Loucy (cell line): ENCODE results near the gene ITGB5.

ENCODE experiments used
- H2AFZ ChIP-seq: fragments of 200-600 bp; sonication (generic); 2 replicates; pipeline ENCODE4 v1.6.0; 2016; ENCODE audit warnings: antibody characterized with exemption, mild to moderate bottlenecking, low read length, moderate library complexity
- H3F3A ChIP-seq: fragments of 200-600 bp; 2 replicates; pipeline ENCODE4 v1.6.0; 2016; ENCODE audit warnings: antibody characterized with exemption, low read depth, mild to moderate bottlenecking
- H3K27me3 ChIP-seq: fragments of 200-600 bp; sonication (generic); 2 replicates; pipeline ENCODE4 v1.6.1; 2014; ENCODE audit warnings: low read length, mild to moderate bottlenecking; ENCODE audit not compliant: insufficient read depth, poor library complexity, severe bottlenecking
- H3K36me3 ChIP-seq: fragments of 200-600 bp; sonication (generic); 2 replicates; pipeline ENCODE4 v1.6.1; 2016; ENCODE audit warnings: low read length; ENCODE audit not compliant: insufficient read depth
- H3K4me1 ChIP-seq: fragments of 200-600 bp; sonication (generic); 2 replicates; pipeline ENCODE4 v1.5.1; 2014; ENCODE audit warnings: low read length, mild to moderate bottlenecking; ENCODE audit not compliant: insufficient read depth, poor library complexity, severe bottlenecking
- H3K4me2 ChIP-seq: fragments of 200-600 bp; sonication (generic); 2 replicates; pipeline ENCODE4 v1.6.0; 2014; ENCODE audit warnings: antibody characterized with exemption, low read length, low read depth, mild to moderate bottlenecking; ENCODE audit not compliant: poor library complexity, severe bottlenecking
- H3K4me3 ChIP-seq: fragments of 200-600 bp; sonication (generic); 2 replicates; pipeline ENCODE4 v1.5.1; 2014; ENCODE audit warnings: low read length, mild to moderate bottlenecking, mixed read lengths; ENCODE audit not compliant: poor library complexity, severe bottlenecking
- H3K79me2 ChIP-seq: fragments of 200-600 bp; sonication (generic); 2 replicates; pipeline ENCODE4 v1.6.1; 2014; ENCODE audit warnings: low read length; ENCODE audit not compliant: insufficient read depth
- H3K9ac ChIP-seq: fragments of 200-600 bp; sonication (generic); 2 replicates; pipeline ENCODE4 v1.6.0; 2014; ENCODE audit warnings: mild to moderate bottlenecking, low read depth, low read length, moderate library complexity; ENCODE audit not compliant: poor library complexity, severe bottlenecking
- H3K9me2 ChIP-seq: fragments of 200-600 bp; sonication (generic); replicated peaks from 2 replicates; pipeline ENCODE4 v1.6.1; 2016; ENCODE audit warnings: low read depth, low read length, mixed read lengths
- H3K9me3 ChIP-seq: fragments of 200-600 bp; sonication (generic); 2 replicates; pipeline ENCODE4 v1.6.1; 2014; ENCODE audit warnings: mild to moderate bottlenecking, antibody characterized with exemption, low read length, low read depth; ENCODE audit not compliant: insufficient read depth
- H4K20me1 ChIP-seq: fragments of 200-600 bp; sonication (generic); 2 replicates; pipeline ENCODE4 v1.6.0; 2014; ENCODE audit warnings: antibody characterized with exemption, low read length, mild to moderate bottlenecking; ENCODE audit not compliant: insufficient read depth, poor library complexity, severe bottlenecking
- EZH2phosphoT487 ChIP-seq: fragments of 200-600 bp; IDR thresholded peaks from 2 replicates; pipeline ENCODE4 v1.6.1; 2018; ENCODE audit warnings: antibody characterized with exemption, mild to moderate bottlenecking, moderate library complexity, borderline replicate concordance
- TF ChIP-seq, protein P1 (sequence below): fragments of 200-600 bp; sonication (generic); conservative IDR thresholded peaks from 2 replicates; pipeline ENCODE4 v1.5.1; 2014; ENCODE audit warnings: mild to moderate bottlenecking, antibody characterized with exemption, low read length

ITGB5 gene

DNA sequence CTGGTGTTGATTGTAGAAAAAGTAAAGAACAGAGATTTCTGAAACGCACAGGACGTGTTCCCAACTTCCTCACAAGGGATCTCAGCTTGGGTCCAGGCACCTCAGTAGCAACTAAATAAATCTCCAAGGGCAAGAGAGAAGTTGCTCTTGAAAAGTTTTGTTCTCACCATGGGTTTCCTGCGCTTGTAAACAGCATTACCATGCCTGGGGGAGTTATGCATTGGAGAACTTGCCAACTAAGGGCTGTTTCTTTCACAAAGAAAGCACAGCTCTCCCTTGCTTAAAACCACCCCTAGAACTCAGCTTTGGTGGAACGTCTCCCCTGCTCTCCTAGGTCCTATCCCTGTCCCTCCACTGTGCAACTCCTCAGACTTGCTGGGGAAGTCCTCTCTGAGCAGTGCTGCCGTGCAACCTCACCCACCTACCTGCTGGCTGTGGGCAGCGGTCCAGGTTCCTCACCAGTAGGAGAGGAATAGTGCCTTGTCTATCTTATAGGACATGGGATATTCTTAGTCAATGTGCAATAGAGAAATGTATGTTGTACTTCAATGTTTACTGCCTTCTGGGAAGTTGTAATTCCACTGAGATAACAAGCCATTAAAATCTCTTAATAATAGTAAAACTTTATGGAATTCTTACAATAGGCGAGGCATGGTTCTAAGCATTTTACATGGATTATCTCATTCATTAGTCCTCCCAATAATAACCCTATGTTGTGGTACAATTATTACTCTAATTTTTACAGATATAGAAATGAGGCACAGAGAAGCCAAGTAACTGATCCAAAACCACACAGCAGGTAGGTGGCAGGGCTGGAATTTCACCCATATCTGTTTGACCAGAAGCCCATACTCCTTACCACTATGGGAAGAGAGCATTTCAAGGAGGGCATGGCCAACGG is 105.4 kb downstream of the ITGB5 start:
- H3K9ac ChIP-seq, result no peak overlapping the region
- no peaks in the 10 kb centered on the region for H3K27me3 ChIP-seq
- no peak overlapping the region for H3K4me3 ChIP-seq
- no peaks in the 10 kb centered on the region for H3K9me3 ChIP-seq
- no peaks in the 10 kb centered on the region for H3K79me2 ChIP-seq
- no peak overlapping the region for H2AFZ ChIP-seq
- no peaks in the 10 kb centered on the region for H3K9me2 ChIP-seq
- H3F3A ChIP-seq, result no peaks in the 10 kb centered on the region
- no peak for TF ChIP-seq EZH2phosphoT487
- TF ChIP-seq, protein P1, sequence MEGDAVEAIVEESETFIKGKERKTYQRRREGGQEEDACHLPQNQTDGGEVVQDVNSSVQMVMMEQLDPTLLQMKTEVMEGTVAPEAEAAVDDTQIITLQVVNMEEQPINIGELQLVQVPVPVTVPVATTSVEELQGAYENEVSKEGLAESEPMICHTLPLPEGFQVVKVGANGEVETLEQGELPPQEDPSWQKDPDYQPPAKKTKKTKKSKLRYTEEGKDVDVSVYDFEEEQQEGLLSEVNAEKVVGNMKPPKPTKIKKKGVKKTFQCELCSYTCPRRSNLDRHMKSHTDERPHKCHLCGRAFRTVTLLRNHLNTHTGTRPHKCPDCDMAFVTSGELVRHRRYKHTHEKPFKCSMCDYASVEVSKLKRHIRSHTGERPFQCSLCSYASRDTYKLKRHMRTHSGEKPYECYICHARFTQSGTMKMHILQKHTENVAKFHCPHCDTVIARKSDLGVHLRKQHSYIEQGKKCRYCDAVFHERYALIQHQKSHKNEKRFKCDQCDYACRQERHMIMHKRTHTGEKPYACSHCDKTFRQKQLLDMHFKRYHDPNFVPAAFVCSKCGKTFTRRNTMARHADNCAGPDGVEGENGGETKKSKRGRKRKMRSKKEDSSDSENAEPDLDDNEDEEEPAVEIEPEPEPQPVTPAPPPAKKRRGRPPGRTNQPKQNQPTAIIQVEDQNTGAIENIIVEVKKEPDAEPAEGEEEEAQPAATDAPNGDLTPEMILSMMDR, result no peak
- no peaks in the 10 kb centered on the region for H3K36me3 ChIP-seq
- no peaks in the 10 kb centered on the region for H3K4me1 ChIP-seq
- no peaks in the 10 kb centered on the region for H4K20me1 ChIP-seq
- H3K4me2 ChIP-seq, result no peak overlapping the region

DNA sequence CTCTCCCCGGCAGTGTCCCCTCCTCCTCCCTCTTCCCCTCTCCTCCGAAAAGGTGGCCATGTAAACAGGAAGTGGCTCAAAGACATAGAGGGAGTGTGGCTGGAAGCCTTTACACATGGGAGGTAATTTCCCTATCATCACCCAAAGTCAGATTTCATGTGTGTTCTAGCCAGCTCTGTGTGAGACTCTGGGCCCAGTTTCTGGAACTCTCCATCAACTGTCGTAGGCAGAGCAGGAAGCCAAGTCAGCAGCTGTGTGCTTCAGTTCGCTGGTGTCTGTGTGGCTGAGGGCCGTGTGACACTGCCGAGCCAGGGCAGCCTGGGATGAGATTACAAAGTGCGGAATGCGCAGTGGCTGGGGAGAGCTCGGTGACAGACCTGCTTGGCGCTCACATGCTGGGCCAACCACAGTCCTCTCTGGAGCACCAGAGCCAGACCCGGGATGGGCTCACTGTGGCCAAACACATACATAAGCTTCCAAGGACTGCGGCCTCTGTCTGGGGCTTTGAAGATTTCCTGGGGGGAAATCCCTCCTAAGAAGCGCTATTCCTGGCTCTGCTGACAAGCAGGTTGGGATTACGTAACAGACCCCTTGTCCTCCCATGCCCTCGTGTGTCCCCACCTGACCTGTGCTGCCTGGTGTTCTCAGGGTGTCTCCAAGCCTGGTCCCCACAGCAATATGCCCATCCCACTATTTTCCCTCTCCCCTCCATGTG is 106.2 kb downstream of the ITGB5 start:
- Histone ChIP-seq H3K4me2 (no peak overlapping the region), H3K79me2 (no peaks in the 10 kb centered on the region)

DNA sequence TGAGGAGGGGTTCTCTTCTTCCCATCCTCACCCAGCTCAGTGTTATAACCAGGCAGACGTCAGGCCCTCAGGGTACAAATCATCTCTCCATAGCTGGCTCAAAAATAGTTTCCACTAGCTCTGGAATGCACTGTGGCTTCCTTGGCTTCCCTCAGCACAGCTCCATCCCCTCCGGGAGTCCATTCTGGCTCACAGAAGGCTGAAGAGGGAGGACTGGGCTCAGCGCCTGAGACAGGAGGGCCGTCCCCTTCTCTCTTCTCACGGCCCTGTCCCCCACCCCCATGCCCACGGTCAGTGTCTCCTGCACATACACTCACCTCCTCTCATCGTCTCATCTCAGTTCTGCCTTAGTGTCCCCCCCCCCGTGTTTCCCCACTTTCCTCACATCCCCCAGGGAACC is 106.8 kb downstream of the ITGB5 start:
- no peaks in the 10 kb centered on the region for H3K27me3 ChIP-seq
- H3K79me2 ChIP-seq, result no peaks in the 10 kb centered on the region
- H3K9ac ChIP-seq, result no peak overlapping the region
- H2AFZ ChIP-seq, result no peak overlapping the region
- no peaks in the 10 kb centered on the region for H3K36me3 ChIP-seq
- H3F3A ChIP-seq, result no peaks in the 10 kb centered on the region
- TF ChIP-seq, protein P1, result no peak
- no peaks in the 10 kb centered on the region for H3K4me1 ChIP-seq
- H4K20me1 ChIP-seq, result no peaks in the 10 kb centered on the region
- H3K4me2 ChIP-seq, result no peak overlapping the region
- H3K9me2 ChIP-seq, result no peaks in the 10 kb centered on the region
- no peaks in the 10 kb centered on the region for H3K9me3 ChIP-seq
- H3K4me3 ChIP-seq, result no peak overlapping the region

More for the DNA sequence above, 106.2 kb downstream of the ITGB5 start:
- Histone ChIP-seq H3K4me1 (no peaks in the 10 kb centered on the region), H3K36me3 (no peaks in the 10 kb centered on the region), H3K27me3 (no peaks in the 10 kb centered on the region), H2AFZ (0 out of 2 replicates have a peak overlapping the region, but pooled peaks have one; percentile 39), H4K20me1 (no peaks in the 10 kb centered on the region), H3K9ac (no peak overlapping the region), H3F3A (no peaks in the 10 kb centered on the region), H3K9me2 (no peaks in the 10 kb centered on the region), H3K9me3 (no peaks in the 10 kb centered on the region), H3K4me3 (no peak overlapping the region)
- no peak for TF ChIP-seq EZH2phosphoT487
- TF ChIP-seq, protein P1, result no peak
